Suprapubic skin (tissue), 4 donors: ENCODE measurements around the gene C1S.

Experiments
- POLR2A ChIP-seq, 2 donors: fragments of 450-650 bp; IDR thresholded peaks; one replicate each; pipeline ENCODE4 v1.6.1; 2017; ENCODE audit warnings: antibody characterized with exemption in 2 of 2, mild to moderate bottlenecking in 2 of 2, moderate library complexity in 2 of 2
- POLR2AphosphoS5 ChIP-seq, 3 donors: sonication (generic); formaldehyde crosslinking; IDR thresholded peaks; one replicate each; pipeline ENCODE4 v1.6.1; 2017; ENCODE audit warnings: antibody characterized with exemption in 3 of 3
- TF ChIP-seq, protein P1 (sequence below), 2 donors: fragments of 200-600 bp in 1 of 2; fragments of 450-650 bp in 1 of 2; sonication (generic) in 1 of 2; IDR thresholded peaks; one replicate each; pipeline ENCODE4 v1.5.1; 2016 to 2019; ENCODE audit warnings: antibody characterized with exemption in 2 of 2, mild to moderate bottlenecking in 1 of 2, moderate library complexity in 1 of 2

DNA sequence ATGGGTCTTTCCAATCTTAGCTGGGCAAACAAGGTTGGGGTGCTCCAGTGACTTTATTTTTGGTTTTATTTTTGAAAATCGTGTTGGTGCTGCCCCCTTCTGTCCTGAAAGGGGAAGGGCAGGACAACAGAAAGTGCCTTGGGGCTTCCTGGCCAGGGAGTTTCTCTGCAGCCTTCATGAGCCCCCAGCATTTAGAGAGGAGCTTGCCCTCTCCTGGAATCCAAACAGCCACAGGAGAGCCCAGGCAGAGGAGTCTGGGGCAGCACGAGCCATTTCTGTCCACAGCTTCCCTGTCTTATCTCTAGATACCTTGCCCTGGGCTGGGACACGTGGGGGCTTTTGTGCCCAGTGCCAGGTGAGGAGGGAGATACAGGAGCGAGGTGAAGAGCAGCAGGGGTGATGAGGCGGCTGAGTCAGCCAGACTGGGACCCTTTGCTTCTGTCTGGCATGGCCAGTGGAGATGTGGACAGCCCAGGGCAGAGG lies 52.9 kb downstream of the C1S start:
- TF ChIP-seq POLR2AphosphoS5 (IDR thresholded peaks at IDR 0.05), result no peak
- no peak for TF ChIP-seq POLR2A (IDR thresholded peaks at IDR 0.05)
- TF ChIP-seq, protein P1, sequence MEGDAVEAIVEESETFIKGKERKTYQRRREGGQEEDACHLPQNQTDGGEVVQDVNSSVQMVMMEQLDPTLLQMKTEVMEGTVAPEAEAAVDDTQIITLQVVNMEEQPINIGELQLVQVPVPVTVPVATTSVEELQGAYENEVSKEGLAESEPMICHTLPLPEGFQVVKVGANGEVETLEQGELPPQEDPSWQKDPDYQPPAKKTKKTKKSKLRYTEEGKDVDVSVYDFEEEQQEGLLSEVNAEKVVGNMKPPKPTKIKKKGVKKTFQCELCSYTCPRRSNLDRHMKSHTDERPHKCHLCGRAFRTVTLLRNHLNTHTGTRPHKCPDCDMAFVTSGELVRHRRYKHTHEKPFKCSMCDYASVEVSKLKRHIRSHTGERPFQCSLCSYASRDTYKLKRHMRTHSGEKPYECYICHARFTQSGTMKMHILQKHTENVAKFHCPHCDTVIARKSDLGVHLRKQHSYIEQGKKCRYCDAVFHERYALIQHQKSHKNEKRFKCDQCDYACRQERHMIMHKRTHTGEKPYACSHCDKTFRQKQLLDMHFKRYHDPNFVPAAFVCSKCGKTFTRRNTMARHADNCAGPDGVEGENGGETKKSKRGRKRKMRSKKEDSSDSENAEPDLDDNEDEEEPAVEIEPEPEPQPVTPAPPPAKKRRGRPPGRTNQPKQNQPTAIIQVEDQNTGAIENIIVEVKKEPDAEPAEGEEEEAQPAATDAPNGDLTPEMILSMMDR (IDR thresholded peaks at IDR 0.05), result peak; percentile 74 to 85
